IPS-11a (cell line): ENCODE measurements around the gene ANGPTL2.
"Not testable (repeated sequence)": the region's sequence is repeated elsewhere in the genome, so short reads cannot be mapped to it uniquely, and the experiment has no call there.

Experiments used
- H3K4me3 ChIP-seq: one replicate; pipeline ENCODE4 v1.5.1; 2013; ENCODE audit warnings: low read depth, low read length, control low read depth

ANGPTL2 gene, protein sequence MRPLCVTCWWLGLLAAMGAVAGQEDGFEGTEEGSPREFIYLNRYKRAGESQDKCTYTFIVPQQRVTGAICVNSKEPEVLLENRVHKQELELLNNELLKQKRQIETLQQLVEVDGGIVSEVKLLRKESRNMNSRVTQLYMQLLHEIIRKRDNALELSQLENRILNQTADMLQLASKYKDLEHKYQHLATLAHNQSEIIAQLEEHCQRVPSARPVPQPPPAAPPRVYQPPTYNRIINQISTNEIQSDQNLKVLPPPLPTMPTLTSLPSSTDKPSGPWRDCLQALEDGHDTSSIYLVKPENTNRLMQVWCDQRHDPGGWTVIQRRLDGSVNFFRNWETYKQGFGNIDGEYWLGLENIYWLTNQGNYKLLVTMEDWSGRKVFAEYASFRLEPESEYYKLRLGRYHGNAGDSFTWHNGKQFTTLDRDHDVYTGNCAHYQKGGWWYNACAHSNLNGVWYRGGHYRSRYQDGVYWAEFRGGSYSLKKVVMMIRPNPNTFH

DNA sequence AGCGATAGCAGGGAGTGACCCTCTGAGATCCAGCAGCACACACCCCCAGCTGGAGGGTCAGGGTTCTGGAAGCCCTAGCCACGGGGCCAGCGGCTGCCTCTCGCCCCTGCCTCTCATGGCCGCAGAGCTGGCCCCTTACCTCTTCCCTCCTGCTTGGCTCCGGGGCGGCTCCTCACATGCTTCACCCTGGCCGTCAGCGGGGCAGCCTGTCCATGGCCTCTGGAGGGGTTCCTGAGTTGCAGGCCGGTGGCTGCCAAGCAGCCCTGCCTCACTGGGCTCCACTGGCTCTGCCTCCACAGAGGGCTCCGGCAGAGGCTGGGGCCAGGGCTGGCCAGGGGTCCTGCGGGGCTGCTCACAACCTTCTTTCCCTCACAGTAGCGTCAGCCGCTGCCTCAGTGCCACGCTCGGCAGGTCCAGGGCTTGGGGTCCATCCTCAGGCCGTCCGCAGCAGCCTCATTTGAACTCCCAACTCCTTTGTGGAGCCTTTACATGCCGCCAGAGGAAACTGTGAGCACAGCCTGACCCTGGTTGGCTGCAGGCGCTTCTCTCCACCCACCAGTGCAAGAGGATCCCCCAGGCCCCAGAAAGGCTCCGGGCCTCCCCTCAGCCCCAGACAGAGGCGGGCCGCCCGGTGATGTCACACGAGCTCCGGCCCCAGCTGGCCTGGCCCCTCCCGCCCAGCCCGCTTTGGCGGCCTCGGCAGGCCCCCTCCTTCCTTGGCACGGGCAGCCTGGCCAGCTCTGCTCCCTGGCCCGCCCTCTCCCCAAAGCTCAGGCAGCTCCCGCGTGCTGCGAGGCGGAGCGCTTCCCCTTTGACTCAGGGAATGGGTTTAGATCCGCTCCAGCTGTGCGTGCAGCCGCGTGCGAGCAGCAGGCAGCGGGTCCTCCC, at the start of gene ANGPTL2:
Gene ANGPTL2, minus strand, starts transcription at position 460 of the 888 bp plus-strand sequence. CDS start 13,904 bp downstream, outside the sequence.
- H3K4me3 ChIP-seq: peak within 1 kb of the TSS; percentile 35

DNA sequence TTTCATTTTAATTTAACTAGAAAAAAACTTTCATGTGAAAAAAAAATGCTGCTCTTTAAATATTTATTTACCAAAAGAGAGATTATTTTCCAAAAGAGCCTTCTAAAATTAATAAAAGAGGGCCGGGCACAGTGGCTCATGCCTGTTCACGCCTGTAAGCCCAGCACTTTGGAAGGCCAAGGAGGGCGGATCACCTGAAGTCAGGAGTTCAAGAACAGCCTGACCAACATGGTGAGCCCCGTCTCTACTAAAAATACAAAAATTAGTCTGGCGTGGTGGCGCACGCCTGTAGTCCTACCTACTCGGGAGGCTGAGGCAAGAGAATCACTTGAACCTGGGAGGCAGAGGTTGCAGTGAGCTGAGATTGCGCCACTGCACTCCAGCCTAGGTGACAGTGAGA, 48.9 kb upstream of the ANGPTL2 start:
- not testable (repeated sequence) for H3K4me3 ChIP-seq

DNA sequence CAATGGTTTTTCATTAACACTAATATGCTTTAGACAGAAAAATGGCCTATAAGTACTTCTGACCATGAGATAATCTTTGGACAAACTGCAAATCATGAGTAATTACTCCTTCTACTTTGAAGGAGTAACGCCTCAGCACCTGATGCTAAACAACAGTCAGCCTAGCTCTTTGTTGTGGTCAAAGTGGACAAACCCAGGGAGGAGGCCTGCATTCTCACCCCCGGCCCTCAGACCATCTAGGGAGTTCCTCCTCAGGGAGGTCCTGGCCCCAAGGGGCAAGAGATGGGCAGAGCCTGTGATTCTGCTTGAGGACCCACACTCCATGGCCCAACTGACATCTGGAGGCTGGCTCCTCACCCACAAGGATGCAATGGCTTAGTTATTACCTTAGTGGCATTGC, 48.2 kb upstream of the ANGPTL2 start:
- H3K4me3 ChIP-seq: no peak overlapping the region

DNA sequence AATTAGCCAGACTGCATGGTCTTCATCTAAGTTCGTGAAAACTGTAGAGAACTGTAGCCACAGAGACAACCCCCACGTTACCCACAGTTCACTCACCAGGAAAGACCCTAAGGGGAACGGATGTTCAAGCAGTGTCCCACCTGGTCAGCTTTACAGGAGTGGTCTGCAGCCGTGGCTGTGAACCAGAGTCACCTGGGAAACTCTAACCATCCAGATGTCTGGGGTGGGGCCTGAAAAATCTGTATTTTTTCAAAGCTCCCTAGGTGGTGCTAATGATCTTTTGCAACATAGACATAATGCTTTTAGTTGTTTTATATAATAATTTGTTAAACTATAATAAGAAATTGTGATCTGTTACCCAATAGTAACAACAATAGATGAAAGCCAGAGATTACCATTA, 47.7 kb upstream of the ANGPTL2 start:
- H3K4me3 ChIP-seq: no peak overlapping the region

DNA sequence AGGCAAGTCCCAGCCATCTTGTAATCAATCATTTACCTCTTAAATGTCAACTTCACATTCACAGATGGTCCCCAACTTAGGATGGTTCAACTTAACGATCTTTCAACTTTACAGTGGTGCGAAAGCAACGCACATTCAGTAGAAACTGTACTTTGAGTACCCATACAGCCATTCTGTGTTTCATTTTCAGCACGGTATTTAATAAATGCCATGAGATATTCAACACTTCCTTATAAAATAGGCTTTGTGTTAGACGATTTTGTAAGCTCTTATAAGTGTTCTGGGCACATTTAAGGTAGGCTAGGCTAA, 47.1 kb upstream of the ANGPTL2 start:
- no peak overlapping the region for H3K4me3 ChIP-seq

DNA sequence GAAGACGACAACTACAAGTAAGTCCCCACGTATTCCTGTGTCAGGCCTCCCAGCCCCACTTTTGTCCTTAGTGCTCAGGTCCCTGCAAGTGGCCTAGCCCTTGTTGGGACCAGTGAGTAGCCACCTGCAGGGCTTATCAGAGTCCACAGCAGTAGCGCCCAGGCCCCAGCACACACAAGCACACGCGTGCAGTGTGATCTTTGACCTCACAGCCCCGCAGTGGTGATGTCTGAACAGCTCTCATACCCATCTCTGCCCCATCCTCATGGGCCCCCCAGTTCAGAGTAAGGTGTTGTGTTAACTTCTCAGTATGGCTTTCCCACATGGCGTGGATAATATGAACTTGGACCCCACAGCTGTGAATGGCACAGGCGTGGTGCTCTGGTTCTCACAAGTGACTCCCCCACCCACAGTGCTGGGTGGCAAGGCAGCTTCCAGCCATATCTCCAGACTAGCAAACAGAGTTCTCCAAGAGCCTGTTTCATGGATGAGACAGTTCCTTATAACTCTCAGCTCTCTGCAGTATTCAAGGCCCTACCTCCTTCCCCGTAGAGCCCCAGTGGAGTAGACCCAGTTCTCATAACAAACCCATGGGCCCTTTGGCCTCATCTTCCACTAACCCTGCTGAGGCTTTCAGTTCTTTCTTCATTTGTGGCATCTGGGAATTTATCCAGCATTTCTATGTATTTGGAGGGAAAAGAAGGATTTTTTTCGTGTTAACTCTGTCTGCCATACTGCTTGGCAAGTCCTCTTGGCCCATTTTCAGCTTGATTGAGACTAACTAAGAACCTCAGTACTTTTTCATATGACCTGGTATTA, 46.5 kb upstream of the ANGPTL2 start:
- H3K4me3 ChIP-seq: no peak overlapping the region

DNA sequence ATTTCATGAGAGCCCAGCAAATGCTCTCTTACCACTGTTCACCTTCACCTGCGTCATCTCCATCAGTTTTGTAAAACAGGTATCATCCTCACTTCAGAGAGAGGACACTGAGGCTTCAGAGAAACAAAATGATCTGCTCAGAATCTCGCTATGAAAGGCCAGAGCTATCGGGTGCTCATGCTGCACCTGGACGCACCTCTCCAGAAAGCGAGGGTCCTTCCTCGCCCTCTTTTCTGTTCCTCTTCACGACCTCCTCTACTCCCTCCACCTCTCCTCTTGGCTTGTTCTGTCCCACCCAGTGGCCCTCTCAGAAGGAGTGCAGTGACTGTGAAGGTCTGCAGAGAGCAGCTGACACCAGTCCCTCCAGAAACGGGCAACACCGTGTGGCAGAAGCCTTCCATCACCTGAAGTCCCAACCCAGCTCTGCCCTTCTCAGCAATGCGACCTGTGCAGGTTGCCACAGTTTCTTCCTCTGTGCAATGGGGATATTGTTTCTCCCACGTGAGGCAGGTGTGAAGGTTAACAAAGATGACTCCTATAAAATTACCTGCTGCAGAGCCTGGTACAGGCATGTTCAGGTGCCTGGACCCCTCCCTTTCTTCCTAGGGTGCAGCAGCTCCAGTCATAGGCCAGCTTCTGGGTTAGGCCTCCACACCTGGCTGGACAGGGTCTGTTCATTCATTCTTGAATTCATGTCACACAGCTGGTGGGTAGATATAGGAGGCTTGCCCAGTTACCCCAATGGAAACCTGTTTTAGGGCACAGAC, 45.3 kb upstream of the ANGPTL2 start:
- H3K4me3 ChIP-seq: no peak overlapping the region

DNA sequence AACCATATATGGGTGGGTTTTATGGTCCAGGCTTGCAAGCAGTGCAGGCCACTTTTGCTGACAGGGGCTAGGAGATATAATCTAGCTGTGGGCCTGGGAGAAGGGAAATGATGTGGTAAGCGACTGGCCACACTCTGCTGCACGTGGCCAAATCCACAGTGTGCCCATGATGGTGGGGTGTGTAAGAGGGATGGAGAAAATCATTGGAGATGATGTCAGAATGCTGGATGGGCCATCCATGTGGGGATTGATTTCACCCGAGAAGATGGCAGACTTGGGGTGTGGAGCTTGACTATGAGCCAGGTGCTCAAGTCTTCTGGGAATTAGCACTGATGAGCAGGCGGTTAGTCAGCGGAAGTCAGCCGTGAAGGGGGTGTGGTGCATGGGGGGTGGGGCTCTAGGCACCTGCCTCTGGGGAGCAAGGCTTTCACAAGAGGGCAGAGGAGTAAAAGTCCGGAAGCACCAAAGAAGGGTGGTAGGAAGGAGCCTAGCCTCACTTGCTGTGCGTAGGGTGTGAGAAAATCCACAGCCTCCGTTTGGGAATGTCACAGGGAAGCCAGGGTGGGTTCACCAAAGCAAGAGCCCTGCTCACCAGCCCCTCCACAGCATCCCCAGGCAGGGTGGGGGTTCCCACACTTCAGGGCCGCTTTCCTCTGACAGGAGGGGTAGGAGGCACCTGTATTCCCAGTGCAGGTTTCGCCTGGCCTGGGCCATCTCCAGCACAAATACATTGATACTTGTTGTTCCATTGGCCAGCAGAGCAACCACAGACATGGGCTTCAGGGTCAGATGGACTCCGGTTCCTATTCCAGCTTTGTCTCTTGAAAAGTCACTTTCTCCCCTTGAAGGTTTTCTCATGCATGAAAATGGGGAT, 44.5 kb upstream of the ANGPTL2 start:
- H3K4me3 ChIP-seq: no peak overlapping the region

DNA sequence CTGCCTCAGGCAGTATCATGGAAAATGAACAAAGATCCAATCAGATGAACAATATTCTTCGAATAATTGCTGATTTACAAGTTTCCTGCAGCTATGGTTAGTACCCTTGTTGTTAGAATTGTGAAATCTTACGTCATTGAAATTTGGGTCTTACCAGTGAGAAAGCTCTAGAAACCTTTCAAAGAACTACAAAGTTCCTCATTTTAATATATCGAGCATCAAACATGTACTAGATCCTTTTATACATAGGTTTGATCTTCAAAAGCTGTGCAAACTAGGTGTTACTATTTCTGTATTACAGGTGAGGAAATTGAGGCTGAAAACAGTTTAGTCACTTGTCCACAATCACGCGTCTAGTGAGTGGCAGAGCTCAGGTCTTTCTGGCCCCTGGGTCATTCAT, 43.7 kb upstream of the ANGPTL2 start:
- H3K4me3 ChIP-seq: no peak overlapping the region

DNA sequence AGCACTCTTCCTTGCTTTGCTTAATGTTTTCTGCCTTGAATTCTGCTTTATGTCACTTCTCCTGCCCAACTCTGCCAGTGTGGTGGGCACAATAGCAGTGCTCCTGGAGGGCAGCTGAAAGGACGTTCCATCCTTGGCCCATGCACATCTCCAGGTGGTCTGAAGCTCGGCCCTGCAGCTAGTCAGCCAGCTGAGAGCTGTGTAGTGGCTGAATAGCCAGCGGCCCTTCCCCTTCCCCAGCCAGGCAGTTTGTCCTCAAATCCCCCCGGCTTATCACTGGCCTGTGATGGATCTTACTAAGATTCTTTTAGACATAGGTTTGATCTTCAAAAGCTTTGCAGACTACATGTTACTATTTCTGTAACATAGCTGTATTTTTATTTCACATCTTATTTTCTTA, 42.7 kb upstream of the ANGPTL2 start:
- no peak overlapping the region for H3K4me3 ChIP-seq

DNA sequence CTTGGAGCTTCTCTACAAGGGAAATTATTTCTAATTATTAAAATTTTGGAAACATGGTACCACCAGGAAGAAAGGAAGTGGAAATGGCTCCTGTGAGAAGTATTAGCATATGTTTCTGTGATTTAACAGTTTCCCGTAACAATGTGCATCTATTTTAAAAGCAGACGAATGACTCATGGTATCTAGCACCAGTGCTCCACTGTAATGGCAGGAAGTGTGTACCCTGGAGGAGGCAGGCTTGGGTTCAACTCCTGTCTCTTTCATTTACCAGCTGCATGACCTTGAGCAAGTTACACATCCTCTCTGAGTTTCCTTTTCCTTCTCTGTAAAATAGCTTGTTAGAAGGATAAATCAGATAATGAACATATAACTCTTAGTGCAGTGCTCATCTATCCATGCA, 41.0 kb upstream of the ANGPTL2 start:
- no peak overlapping the region for H3K4me3 ChIP-seq

DNA sequence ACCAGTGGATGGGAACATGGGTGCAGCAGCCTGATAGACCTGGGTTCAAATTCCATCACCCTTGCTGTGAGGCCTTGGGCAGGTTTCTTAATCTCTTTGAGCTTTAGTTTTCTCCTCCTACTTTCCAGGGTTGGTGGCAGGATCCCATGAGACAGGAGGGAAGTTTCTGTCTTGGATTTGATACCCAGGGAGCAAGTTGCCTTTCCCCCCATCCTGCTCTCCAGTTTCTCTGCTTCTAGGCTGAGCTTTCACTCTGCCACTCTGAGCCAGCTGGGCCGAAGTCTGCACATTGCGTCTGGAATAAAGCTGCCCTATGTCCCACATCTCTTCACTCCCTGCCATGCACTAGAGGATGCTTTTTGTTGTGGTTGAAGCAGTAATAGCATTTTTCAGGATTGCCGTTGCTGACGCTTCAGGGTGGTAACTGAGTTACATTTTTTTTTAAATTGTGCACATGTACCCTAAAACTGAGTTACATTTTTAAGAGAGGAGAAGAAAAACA, 40.5 kb upstream of the ANGPTL2 start:
- H3K4me3 ChIP-seq: no peak overlapping the region

DNA sequence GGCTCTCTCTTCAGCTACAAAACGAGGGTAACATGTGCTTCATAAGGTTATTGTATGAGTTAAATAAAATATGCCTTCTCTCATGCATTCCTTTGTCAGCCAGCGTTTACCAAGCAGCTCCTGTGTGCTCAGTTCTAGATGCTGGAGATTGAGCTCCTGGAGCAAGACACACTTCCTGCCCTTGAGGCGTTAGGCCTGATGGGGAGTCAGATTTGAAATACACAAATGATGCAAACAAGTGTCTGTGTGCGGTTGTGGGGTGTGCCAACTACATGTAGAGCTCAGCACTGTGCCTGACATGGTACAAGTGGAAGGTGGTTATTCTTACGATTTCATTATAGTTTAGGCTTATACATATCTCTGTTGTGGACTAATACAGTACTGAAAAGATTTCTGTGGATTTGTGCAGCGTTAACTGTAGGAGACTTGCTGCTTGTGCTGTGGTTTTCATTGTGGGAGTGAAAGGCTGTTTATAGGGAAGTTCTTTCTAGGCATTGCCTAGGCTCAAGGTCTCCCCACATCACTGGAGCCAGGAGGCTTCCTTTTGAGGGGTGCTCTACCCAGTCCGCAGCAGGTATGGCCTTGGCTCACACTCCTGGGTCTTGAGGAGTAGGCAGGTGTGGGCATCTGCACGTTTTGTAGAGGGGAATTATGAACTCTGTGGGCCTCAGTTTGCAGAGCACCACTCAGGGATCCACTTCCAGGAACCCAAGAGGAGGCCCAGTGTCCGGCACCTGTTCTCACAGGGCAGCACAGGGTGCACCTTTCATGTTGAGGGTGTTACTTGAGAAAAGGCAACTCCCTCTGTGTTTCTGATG, 39.8 kb upstream of the ANGPTL2 start:
- H3K4me3 ChIP-seq: no peak overlapping the region

DNA sequence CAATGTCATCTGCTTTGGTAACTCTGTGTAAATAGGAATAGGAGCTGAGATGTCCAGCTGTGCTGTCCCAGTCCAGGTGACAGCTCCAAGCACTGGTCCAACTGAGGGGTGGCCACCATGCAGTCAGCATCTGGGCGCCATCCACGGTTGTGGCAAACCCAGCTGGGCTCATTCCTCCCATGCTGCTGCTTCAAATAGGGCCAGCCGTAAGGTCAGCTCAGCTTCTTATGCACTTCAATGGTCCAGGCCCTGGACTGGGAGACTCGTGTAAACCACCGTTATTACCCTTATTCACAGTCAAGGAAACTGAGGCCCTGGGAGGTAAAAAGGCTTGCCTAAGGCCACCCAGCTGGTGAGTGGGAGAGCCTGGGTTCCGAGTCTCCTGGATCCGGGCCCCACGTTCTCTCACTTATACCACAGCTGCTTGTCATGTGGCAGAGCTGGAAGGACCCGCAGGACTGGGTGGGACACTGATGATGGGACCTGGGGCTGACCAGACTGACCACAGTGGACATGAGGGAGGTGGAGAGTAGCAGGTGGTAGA, 38.7 kb upstream of the ANGPTL2 start:
- no peak overlapping the region for H3K4me3 ChIP-seq

DNA sequence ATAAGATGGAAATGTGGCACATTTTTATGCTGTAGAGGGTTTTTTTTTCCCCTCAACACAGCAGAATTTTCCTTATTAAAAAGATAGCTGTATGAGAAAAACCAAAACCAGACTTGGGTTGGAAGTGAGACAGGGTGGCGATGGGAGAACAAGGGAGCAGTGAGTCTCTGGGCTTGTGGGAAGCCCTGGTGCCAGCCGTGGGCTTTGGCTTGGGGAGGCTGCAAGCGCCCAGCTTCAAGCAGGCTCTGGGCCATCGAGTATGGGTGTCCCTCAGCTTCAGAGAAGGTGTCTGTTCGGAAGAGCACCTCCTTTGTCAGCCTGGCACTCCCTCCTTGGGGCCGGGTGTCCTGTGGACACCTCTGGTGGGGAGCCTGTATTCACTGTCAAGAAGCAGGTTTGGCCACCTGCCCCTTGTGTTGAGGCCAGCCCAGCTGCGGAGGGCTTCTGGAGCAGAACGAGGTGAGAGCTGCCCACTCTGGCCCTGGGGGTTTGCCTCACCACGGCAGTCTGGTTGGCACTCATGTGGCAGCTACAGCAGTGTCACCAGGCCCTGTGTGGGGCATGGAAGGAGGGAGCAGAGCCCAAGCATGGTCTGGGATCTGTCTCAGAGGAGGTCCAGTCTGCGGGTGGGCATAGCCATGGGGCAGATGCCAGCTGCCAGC, 37.6 kb upstream of the ANGPTL2 start:
- H3K4me3 ChIP-seq: no peak overlapping the region

DNA sequence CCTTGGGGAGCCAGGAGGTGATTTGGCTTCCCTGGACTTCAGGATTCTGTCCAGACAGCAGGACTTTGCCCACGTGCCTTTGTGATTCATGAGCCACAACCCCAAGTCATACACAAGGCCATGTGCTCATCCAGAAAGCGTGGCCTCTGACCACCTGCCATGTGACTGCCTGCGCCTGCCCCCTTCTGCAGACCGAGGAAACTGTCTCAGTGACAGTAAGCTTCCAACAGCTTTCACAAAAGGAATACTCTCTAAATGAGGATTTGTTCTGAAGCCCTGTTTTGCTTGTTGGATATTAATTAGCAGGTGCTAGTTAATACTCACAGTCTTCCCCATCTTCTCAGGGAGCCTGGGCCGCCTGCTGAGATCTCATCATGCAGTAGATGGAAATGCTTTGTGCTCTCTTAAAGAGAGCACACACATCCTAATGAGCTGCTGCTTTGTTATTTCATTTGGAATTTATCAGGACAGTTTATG, 36.9 kb upstream of the ANGPTL2 start:
- H3K4me3 ChIP-seq: no peak overlapping the region

DNA sequence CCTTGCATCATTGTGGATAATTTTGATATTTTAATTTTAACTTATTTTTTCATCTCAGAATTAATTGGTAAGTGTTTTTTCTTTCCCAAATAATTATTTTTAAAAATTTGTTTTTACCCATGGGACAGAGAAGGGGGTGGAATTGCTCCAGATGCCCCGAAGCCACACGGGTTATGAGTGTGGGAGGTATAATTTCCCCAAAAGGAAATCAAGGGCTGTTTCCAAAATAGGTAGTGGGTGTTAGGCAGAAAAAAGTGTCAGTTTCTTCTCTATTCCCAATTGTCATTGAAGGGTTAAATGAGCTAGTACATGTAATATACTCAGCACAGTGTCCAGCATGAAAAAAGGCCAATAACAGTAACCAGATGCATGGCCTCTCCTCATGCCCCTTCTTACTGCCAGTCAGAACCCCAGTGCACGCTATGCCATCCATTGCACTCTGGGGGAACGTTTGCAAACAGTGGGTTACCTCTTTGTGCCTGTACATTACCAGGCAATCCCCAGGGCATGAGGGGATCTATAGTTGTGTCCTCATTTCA, 36.4 kb upstream of the ANGPTL2 start:
- no peak overlapping the region for H3K4me3 ChIP-seq
